Muscle layer of duodenum (tissue), 2 donors: ENCODE results near the gene PIK3R5.

Experiments used
- H3K27ac ChIP-seq: one replicate; pipeline ENCODE4 v1.7.0; 2013; ENCODE audit warnings: mild to moderate bottlenecking, low read length
- H3K27me3 ChIP-seq: one replicate; pipeline ENCODE4 v1.7.0; 2013; ENCODE audit warnings: low read depth, mild to moderate bottlenecking, control low read depth, low read length
- H3K36me3 ChIP-seq, 2 donors: one replicate each; pipeline ENCODE4 v1.7.0; 2013; ENCODE audit warnings: low read length in 2 of 2, control low read depth in 1 of 2, mild to moderate bottlenecking in 1 of 2; ENCODE audit not compliant: insufficient read depth in 2 of 2, control insufficient read depth in 1 of 2
- H3K4me1 ChIP-seq, 2 donors: one replicate each; pipeline ENCODE4 v1.7.0; 2013; ENCODE audit warnings: low read length in 2 of 2, mild to moderate bottlenecking in 2 of 2, control low read depth in 1 of 2, moderate library complexity in 1 of 2; ENCODE audit not compliant: insufficient read depth in 2 of 2, control insufficient read depth in 1 of 2
- H3K4me3 ChIP-seq, 2 donors: one replicate each; pipeline ENCODE4 v1.7.0; 2013; ENCODE audit warnings: low read length in 2 of 2, low read depth in 1 of 2, mild to moderate bottlenecking in 1 of 2
- H3K9me3 ChIP-seq, 2 donors: one replicate each; pipeline ENCODE4 v1.7.0; 2013; ENCODE audit warnings: low read length in 2 of 2, control low read depth in 1 of 2, mild to moderate bottlenecking in 1 of 2; ENCODE audit not compliant: control insufficient read depth in 1 of 2
- donor health status: healthy.

Gene PIK3R5

GRCh38 chr17:8949061-8949661, 16.3 kb downstream of the PIK3R5 start:
- no peak overlapping the region for H3K27ac ChIP-seq
- peaks cover 0 to 3% of the 10 kb centered on the region in 2 donors for H3K9me3 ChIP-seq
- H3K4me3 ChIP-seq, result no peak overlapping the region
- H3K27me3 ChIP-seq, result no peaks in the 10 kb centered on the region
- no peaks in the 10 kb centered on the region for H3K4me1 ChIP-seq
- H3K36me3 ChIP-seq, result no peaks in the 10 kb centered on the region

DNA sequence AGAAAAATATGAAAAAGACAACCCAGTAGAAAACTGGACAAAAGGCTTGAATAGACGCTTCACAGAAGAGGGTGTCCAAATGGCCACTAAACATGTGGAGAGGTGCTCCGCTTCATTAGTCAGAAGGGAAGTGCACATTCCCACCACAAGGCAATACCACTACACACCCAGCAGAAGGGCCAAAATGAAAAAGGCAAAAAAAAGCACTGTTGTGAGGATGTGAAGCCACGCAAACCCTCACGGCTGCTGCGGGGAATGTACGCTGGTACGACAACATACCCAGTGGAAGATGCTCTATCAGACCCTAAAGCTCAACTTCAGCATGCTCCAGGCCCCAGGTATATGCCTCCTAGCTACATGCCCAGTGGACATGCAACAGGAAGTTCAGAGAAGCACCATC, 17.0 kb downstream of the PIK3R5 start:
- Histone ChIP-seq H3K9me3 (peaks cover 0 to 3% of the 10 kb centered on the region in 2 donors), H3K27ac (no peak overlapping the region), H3K27me3 (no peaks in the 10 kb centered on the region), H3K36me3 (no peaks in the 10 kb centered on the region), H3K4me1 (no peaks in the 10 kb centered on the region), H3K4me3 (no peak overlapping the region)

DNA sequence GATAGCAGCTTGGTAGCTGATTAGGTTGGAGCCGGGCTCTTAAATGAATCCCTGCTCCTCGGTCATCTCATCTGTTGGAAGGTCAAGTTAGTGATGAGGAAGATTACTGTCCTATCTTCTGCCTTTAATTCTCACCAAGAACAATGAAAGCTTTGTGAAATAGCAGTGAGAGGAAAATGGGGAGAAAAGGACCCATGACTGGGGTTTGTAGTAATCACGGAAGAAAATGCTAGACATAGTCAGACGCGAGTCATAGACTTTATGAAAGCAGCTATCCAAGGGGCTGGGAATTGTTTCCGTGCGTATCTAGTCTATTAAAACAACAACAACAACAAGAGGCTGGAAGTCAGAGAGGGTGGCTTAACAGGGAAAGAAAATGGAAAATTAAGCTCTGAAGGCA, 18.3 kb downstream of the PIK3R5 start:
- Histone ChIP-seq H3K27ac (no peak overlapping the region), H3K4me1 (no peaks in the 10 kb centered on the region), H3K4me3 (no peak overlapping the region), H3K9me3 (peaks cover 0 to 3% of the 10 kb centered on the region in 2 donors), H3K27me3 (no peaks in the 10 kb centered on the region), H3K36me3 (no peaks in the 10 kb centered on the region)

GRCh38 chr17:8946476-8946875, 19.0 kb downstream of the PIK3R5 start:
- Histone ChIP-seq H3K4me3 (no peak overlapping the region), H3K4me1 (no peaks in the 10 kb centered on the region), H3K27ac (no peak overlapping the region), H3K9me3 (peaks cover 0 to 3% of the 10 kb centered on the region in 2 donors), H3K27me3 (no peaks in the 10 kb centered on the region), H3K36me3 (no peaks in the 10 kb centered on the region)

GRCh38 chr17:8946071-8946470, 19.4 kb downstream of the PIK3R5 start:
- Histone ChIP-seq H3K36me3 (no peaks in the 10 kb centered on the region), H3K27ac (no peak overlapping the region), H3K4me1 (no peaks in the 10 kb centered on the region), H3K9me3 (peaks cover 0 to 3% of the 10 kb centered on the region in 2 donors), H3K27me3 (no peaks in the 10 kb centered on the region), H3K4me3 (no peak overlapping the region)

- H3K36me3 ChIP-seq, result no peaks in the 10 kb centered on the region
- H3K9me3 ChIP-seq, result peaks cover 0 to 3% of the 10 kb centered on the region in 2 donors
- no peaks in the 10 kb centered on the region for H3K4me1 ChIP-seq
- H3K27ac ChIP-seq, result no peak overlapping the region
- H3K4me3 ChIP-seq, result no peak overlapping the region
- H3K27me3 ChIP-seq, result no peaks in the 10 kb centered on the region
Observed at GRCh38 chr17:8944748-8945147, 20.8 kb downstream of the PIK3R5 start.

DNA sequence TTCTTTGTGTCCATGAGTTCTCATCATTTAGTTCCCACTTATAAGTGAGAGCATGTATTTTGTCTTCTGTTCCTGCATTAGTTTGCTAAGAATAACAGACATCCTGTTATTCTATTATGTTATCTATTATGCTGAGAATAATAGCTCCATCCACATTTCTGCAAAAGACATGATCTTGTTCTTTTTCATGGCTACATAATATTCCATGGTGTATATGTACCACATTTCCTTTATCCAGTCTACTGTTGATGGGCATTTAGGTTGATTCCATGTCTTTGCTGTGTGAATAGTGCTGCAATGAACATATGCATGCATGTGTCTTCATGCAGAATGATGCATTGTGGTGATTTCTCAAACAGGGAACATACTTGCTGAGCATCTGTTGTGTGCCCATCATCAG, 21.4 kb downstream of the PIK3R5 start:
- Histone ChIP-seq H3K27me3 (no peaks in the 10 kb centered on the region), H3K9me3 (peaks cover 0 to 3% of the 10 kb centered on the region in 2 donors), H3K36me3 (no peaks in the 10 kb centered on the region), H3K4me3 (no peak overlapping the region), H3K4me1 (no peaks in the 10 kb centered on the region), H3K27ac (no peak overlapping the region)

- no peak overlapping the region for H3K27ac ChIP-seq
Observed at GRCh38 chr17:8941980-8942622, 23.4 kb downstream of the PIK3R5 start.

GRCh38 chr17:8941520-8941919, 24.0 kb downstream of the PIK3R5 start:
- Histone ChIP-seq H3K9me3 (peaks cover 0 to 8% of the 10 kb centered on the region in 2 donors), H3K27ac (no peak overlapping the region), H3K27me3 (no peaks in the 10 kb centered on the region), H3K4me3 (no peak overlapping the region), H3K36me3 (no peaks in the 10 kb centered on the region), H3K4me1 (no peaks in the 10 kb centered on the region)

More at GRCh38 chr17:8941980-8942622, 23.4 kb downstream of the PIK3R5 start:
- Histone ChIP-seq H3K27me3 (no peaks in the 10 kb centered on the region), H3K4me3 (no peak overlapping the region), H3K4me1 (no peaks in the 10 kb centered on the region), H3K9me3 (peaks cover 0 to 8% of the 10 kb centered on the region in 2 donors), H3K36me3 (no peaks in the 10 kb centered on the region)

DNA sequence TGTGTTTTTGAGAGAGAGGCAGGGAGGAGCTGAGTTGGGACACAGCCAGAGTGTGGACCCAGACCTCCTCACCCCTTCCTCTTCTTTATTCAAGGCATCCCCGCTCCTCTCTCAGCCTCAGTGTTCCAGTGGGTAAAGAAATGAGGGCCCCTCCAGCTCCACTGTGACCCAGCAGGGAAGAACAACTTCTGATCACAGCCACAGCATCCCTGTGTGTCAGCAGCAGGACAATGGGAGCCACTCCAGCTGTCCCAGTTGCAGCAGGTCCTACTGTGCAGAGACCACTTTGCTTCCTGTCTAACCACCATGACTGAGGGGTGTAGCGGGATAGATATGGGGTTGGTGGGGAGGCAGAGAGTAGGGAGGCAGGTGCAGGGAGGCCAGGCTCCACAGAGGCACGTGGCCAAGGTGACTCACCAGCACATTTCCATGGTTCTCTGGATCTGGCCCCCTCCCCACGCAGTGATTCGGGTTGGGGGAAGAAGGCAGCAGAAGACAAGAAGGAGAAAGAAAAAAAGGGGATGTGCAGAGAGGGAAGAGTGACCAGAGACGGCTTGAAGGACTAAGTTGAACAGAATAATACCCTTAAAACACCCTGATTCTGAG, 24.5 kb downstream of the PIK3R5 start:
- Histone ChIP-seq H3K36me3 (no peaks in the 10 kb centered on the region), H3K9me3 (peaks cover 0 to 8% of the 10 kb centered on the region in 2 donors), H3K27me3 (no peaks in the 10 kb centered on the region), H3K4me1 (no peaks in the 10 kb centered on the region), H3K4me3 (no peak overlapping the region), H3K27ac (no peak overlapping the region)

DNA sequence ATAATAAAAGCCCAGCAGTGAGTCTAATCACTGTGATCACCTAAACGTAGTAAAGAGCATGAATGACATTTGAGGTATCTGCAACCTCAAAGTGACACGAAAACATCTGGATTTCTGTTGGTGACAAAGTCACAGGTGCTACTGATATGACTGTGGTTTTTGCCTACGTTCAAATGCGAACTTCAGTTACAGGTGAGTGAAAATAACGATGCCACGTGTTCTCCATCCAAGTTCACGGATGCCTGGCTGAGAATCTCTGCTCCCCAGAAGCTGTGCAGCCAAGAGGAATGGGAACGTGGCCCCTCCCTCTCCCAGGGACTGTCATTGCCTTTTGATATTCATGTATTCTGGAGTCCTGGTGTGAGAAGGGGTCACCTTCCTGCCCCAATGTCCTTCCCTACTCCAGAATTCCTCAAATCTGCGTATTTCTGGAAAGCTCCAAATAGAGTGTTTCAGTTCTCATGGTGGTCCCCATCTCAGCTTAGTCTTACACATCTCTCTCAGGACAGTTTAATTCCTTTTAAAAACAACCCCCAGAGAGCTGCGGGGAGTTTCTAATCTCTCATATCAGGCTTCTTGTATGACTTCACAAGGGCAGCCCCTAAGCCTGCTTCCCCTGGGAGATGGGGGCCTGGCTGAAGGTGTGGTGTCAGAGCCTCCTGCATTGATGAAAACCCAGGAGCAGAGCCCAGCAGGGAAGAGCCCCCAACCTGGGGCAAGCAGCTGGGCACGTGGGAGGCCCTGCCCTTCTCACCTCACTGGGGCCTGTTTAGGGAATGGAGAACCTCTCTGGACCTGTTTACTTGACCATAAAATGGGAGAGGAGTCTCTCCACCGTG, 25.8 kb downstream of the PIK3R5 start:
- H3K36me3 ChIP-seq, result no peaks in the 10 kb centered on the region
- H3K27me3 ChIP-seq, result no peaks in the 10 kb centered on the region
- no peaks in the 10 kb centered on the region for H3K4me1 ChIP-seq
- peaks cover 0 to 8% of the 10 kb centered on the region in 2 donors for H3K9me3 ChIP-seq
- no peak overlapping the region for H3K27ac ChIP-seq
- no peak overlapping the region for H3K4me3 ChIP-seq
